CD4-positive, alpha-beta T cell treated with Interleukin-17A for 4 hours (primary cell): ENCODE measurements around the gene TRIM38.

ENCODE experiments used
- DNase-seq: peaks from one replicate; pipeline ENCODE4 v3.0.0-alpha.2; 2020; ENCODE audit warnings: mixed read lengths

TRIM38 gene

DNA sequence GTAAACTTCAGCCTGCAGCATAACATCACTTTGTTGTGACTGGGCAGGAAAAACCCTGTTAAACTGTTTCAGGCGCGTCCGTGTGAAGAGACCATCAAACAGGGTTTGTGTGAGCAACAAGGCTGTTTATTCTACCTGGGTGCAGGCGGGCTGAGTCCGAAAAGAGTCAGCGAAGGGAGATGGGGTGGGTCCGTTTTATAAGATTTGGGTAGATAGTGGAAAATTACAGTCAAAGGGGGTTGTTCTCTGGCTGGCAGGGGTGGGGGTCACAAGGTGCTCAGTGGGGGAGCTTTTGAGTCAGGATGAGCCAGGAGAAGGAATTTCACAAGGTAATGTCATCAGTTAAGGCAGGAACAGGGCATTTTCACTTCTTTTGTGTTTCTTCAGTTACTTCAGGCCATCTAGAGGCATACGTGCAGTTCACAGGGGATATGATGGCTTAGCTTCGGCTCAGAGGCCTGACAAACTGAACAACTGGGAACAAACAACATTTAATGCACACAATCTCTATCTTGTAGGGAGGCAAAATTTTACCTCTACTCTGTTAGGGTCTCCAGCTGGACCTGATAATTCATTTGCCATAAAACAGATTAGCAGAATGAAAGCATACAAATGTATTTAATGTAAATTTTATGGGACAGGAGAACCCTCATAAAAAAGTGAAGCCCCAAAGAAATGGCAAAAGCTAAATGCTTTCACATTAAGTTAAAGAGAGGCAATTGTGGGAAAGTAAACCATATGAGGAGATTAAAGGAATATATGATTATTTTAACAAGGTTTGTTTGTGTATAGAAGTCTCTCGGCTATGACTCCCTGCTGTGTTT lies 66.4 kb downstream of the TRIM38 start:
- no peak for DNase-seq

- DNase-seq: no peak
Observed at GRCh38 chr6:26029570-26029856, 66.9 kb downstream of the TRIM38 start.

- no peak for DNase-seq
Observed at GRCh38 chr6:26029857-26030653, 67.5 kb downstream of the TRIM38 start.

DNA sequence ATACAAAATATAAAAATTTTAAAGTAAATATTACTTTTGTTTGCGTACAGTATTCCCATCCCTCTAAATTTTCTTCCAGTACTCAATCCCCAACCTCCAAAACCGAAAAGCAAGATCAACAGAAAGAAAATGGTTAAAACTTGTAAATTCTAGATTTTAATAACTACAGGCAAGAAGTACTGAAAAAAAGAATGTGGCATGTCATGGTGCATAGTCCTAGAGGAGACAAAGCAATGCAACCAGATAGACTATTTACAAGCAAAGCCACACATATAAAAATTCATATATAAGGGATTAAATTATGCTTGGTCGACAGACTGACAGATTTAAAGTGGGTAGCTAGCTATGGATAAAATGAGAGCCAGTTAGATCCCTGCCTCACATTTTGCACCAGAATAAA lies 68.1 kb downstream of the TRIM38 start:
- DNase-seq: no peak

GRCh38 chr6:26031151-26031594 lies 68.6 kb downstream of the TRIM38 start:
- no peak for DNase-seq

- peak; percentile 85 for DNase-seq
Observed at GRCh38 chr6:26031595-26032339, 69.2 kb downstream of the TRIM38 start.

- DNase-seq: peak; percentile 23
Observed at GRCh38 chr6:26032340-26033084, 69.9 kb downstream of the TRIM38 start.

GRCh38 chr6:26033085-26033940 lies 70.7 kb downstream of the TRIM38 start:
- DNase-seq: peak; percentile 69

DNA sequence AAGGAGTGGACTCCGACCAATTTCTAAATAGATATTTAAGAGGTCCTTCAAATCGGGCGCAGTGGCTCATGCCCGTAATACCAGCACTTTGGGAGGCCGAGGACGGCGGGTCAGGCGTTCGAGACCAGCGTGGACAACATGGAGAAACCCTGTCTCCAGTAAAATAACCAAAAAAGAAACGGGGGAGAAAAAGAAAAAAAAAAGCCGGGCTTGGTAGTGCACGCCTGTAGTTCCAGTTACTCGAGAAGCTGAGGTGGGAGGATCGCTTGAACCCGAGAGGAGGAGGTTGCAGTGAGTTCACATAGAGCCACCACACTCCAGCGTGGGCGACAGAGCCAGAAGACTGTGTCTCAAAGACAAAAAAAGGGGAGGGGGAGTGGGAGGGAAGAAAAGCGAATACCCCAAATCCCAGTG lies 71.3 kb downstream of the TRIM38 start:
- DNase-seq: peak; percentile 35

GRCh38 chr6:26034905-26035304 lies 72.3 kb downstream of the TRIM38 start:
- DNase-seq: no peak
